Effector memory CD8-positive, alpha-beta T cell (primary cell): ENCODE measurements around the gene ENOX2.
A peak's percentile ranks its signal among the peaks of the same experiment; 100 is the strongest.

ENCODE experiments used
- ATAC-seq: fragments of 150-1000 bp; cut with Tn5 transposase; replicated peaks from 2 replicates; pipeline ENCODE4 v1.10.0; 2021; ENCODE audit warnings: mild to moderate bottlenecking, moderate library complexity
- DNase-seq, 3 experiments: peaks; one replicate each; pipeline ENCODE4 v3.0.0; 2021
- H3K27ac Mint-ChIP-seq, 2 donors: one replicate each; pipeline ENCODE4 v1.8.0; 2022; ENCODE audit warnings: mild to moderate bottlenecking in 2 of 2, mixed read lengths in 2 of 2, moderate library complexity in 2 of 2
- H3K27me3 Mint-ChIP-seq, 2 donors: one replicate each; pipeline ENCODE4 v1.8.0; 2022; ENCODE audit warnings: mixed read lengths in 2 of 2
- H3K36me3 Mint-ChIP-seq: one replicate; pipeline ENCODE4 v1.8.0; 2022; ENCODE audit warnings: mild to moderate bottlenecking, moderate library complexity, mixed read lengths; ENCODE audit not compliant: insufficient read depth
- H3K4me1 Mint-ChIP-seq, 2 donors: one replicate each; pipeline ENCODE4 v1.8.0; 2022; ENCODE audit warnings: low read depth in 2 of 2, mixed read lengths in 2 of 2
- H3K4me3 Mint-ChIP-seq, 2 donors: one replicate each; pipeline ENCODE4 v1.8.0; 2022; ENCODE audit warnings: mild to moderate bottlenecking in 2 of 2, mixed read lengths in 2 of 2, moderate library complexity in 2 of 2
- H3K9me3 Mint-ChIP-seq, 2 donors: one replicate each; pipeline ENCODE4 v1.8.0; 2022; ENCODE audit warnings: mixed read lengths in 2 of 2

Gene ENOX2

GRCh38 chrX:130902446-130902782 is 595 bp downstream of the ENOX2 start:
- Mint-ChIP-seq H3K27me3 (no peaks in the 10 kb centered on the region), H3K9me3 (no peaks in the 10 kb centered on the region), H3K36me3 (no peaks in the 10 kb centered on the region), H3K4me3 (no peak overlapping the region), H3K27ac (no peak overlapping the region), H3K4me1 (peaks cover 6 to 9% of the 10 kb centered on the region in 2 donors)
- no peak for DNase-seq
- ATAC-seq, result no peak

GRCh38 chrX:130896802-130897501 is 6.1 kb downstream of the ENOX2 start:
- Mint-ChIP-seq H3K36me3 (no peaks in the 10 kb centered on the region), H3K27me3 (no peaks in the 10 kb centered on the region), H3K4me3 (no peak overlapping the region), H3K27ac (no peak overlapping the region), H3K4me1 (peaks cover 2 to 10% of the 10 kb centered on the region in 2 donors), H3K9me3 (no peaks in the 10 kb centered on the region)
- DNase-seq (no peak), ATAC-seq (no peak)

GRCh38 chrX:130896026-130896425 is 7.0 kb downstream of the ENOX2 start:
- ATAC-seq (no peak), DNase-seq (no peak)
- Mint-ChIP-seq H3K4me3 (no peak overlapping the region), H3K27ac (no peak overlapping the region), H3K4me1 (peaks cover 0 to 6% of the 10 kb centered on the region in 2 donors), H3K36me3 (no peaks in the 10 kb centered on the region), H3K9me3 (no peaks in the 10 kb centered on the region), H3K27me3 (no peaks in the 10 kb centered on the region)

GRCh38 chrX:130895299-130895698 is 7.7 kb downstream of the ENOX2 start:
- no peaks in the 10 kb centered on the region for H3K36me3 Mint-ChIP-seq
- H3K27me3 Mint-ChIP-seq, result no peaks in the 10 kb centered on the region
- no peak for DNase-seq
- ATAC-seq, result no peak
- H3K9me3 Mint-ChIP-seq, result no peaks in the 10 kb centered on the region
- H3K4me1 Mint-ChIP-seq, result peaks cover under 1 to 6% of the 10 kb centered on the region in 2 donors
- H3K27ac Mint-ChIP-seq, result no peak overlapping the region
- H3K4me3 Mint-ChIP-seq, result no peak overlapping the region

GRCh38 chrX:130893356-130894085 is 9.5 kb downstream of the ENOX2 start:
- H3K27ac Mint-ChIP-seq, result no peak overlapping the region
- DNase-seq (no peak), ATAC-seq (no peak)
- H3K9me3 Mint-ChIP-seq, result no peaks in the 10 kb centered on the region
- H3K27me3 Mint-ChIP-seq, result no peaks in the 10 kb centered on the region
- H3K4me3 Mint-ChIP-seq, result no peak overlapping the region
- H3K4me1 Mint-ChIP-seq, result peaks cover 3 to 6% of the 10 kb centered on the region in 2 donors
- no peaks in the 10 kb centered on the region for H3K36me3 Mint-ChIP-seq

- no peak overlapping the region for H3K4me3 Mint-ChIP-seq
- no peak overlapping the region for H3K27ac Mint-ChIP-seq
- DNase-seq (no peak), ATAC-seq (no peak)
- no peaks in the 10 kb centered on the region for H3K9me3 Mint-ChIP-seq
- peaks cover 3 to 4% of the 10 kb centered on the region in 2 donors for H3K4me1 Mint-ChIP-seq
- H3K36me3 Mint-ChIP-seq, result no peaks in the 10 kb centered on the region
- H3K27me3 Mint-ChIP-seq, result no peaks in the 10 kb centered on the region
These were observed 15.6 kb downstream of the ENOX2 start for GRCh38 chrX:130887376-130887775.

- no peaks in the 10 kb centered on the region for H3K27me3 Mint-ChIP-seq
- peak overlapping the region in 1 of 2 donors; percentile 8 for H3K27ac Mint-ChIP-seq
- ATAC-seq (no peak), DNase-seq (no peak)
- H3K4me3 Mint-ChIP-seq, result peak overlapping the region in 1 of 2 donors; percentile 29
- H3K36me3 Mint-ChIP-seq, result no peaks in the 10 kb centered on the region
- H3K9me3 Mint-ChIP-seq, result no peaks in the 10 kb centered on the region
- peaks cover 3 to 4% of the 10 kb centered on the region in 2 donors for H3K4me1 Mint-ChIP-seq
These were observed 17.0 kb downstream of the ENOX2 start for GRCh38 chrX:130885996-130886395.

GRCh38 chrX:130885508-130885907 is 17.5 kb downstream of the ENOX2 start:
- H3K4me3 Mint-ChIP-seq, result no peak overlapping the region
- H3K27ac Mint-ChIP-seq, result peak overlapping the region in 1 of 2 donors; percentile 8
- H3K4me1 Mint-ChIP-seq, result peaks cover 3 to 4% of the 10 kb centered on the region in 2 donors
- H3K27me3 Mint-ChIP-seq, result no peaks in the 10 kb centered on the region
- H3K36me3 Mint-ChIP-seq, result no peaks in the 10 kb centered on the region
- ATAC-seq (no peak), DNase-seq (no peak)
- no peaks in the 10 kb centered on the region for H3K9me3 Mint-ChIP-seq

GRCh38 chrX:130884627-130885026 is 18.4 kb downstream of the ENOX2 start:
- DNase-seq (no peak), ATAC-seq (no peak)
- no peak overlapping the region for H3K27ac Mint-ChIP-seq
- no peaks in the 10 kb centered on the region for H3K36me3 Mint-ChIP-seq
- H3K9me3 Mint-ChIP-seq, result no peaks in the 10 kb centered on the region
- H3K27me3 Mint-ChIP-seq, result no peaks in the 10 kb centered on the region
- peaks cover 0 to 4% of the 10 kb centered on the region in 2 donors for H3K4me1 Mint-ChIP-seq
- H3K4me3 Mint-ChIP-seq, result no peak overlapping the region

- Mint-ChIP-seq H3K27me3 (no peaks in the 10 kb centered on the region), H3K9me3 (no peaks in the 10 kb centered on the region), H3K36me3 (no peaks in the 10 kb centered on the region), H3K4me3 (no peak overlapping the region), H3K4me1 (peaks cover 3 to 8% of the 10 kb centered on the region in 2 donors), H3K27ac (no peak overlapping the region)
- DNase-seq (no peak), ATAC-seq (no peak)
These were observed 23.1 kb downstream of the ENOX2 start for GRCh38 chrX:130879869-130880268.

GRCh38 chrX:130878350-130879341 is 24.4 kb downstream of the ENOX2 start:
- Mint-ChIP-seq H3K4me3 (no peak overlapping the region), H3K27me3 (no peaks in the 10 kb centered on the region), H3K9me3 (no peaks in the 10 kb centered on the region), H3K36me3 (no peaks in the 10 kb centered on the region), H3K27ac (no peak overlapping the region), H3K4me1 (peaks cover 3 to 11% of the 10 kb centered on the region in 2 donors)
- DNase-seq (no peak), ATAC-seq (no peak)

GRCh38 chrX:130877892-130878341 is 25.1 kb downstream of the ENOX2 start:
- Mint-ChIP-seq H3K27me3 (no peaks in the 10 kb centered on the region), H3K27ac (no peak overlapping the region), H3K4me3 (no peak overlapping the region), H3K36me3 (no peaks in the 10 kb centered on the region), H3K9me3 (no peaks in the 10 kb centered on the region), H3K4me1 (peaks cover 3 to 11% of the 10 kb centered on the region in 2 donors)
- no peak for DNase-seq
- ATAC-seq, result no peak

- H3K4me3 Mint-ChIP-seq, result no peak overlapping the region
- H3K4me1 Mint-ChIP-seq, result peaks cover 3 to 11% of the 10 kb centered on the region in 2 donors
- no peaks in the 10 kb centered on the region for H3K36me3 Mint-ChIP-seq
- no peaks in the 10 kb centered on the region for H3K27me3 Mint-ChIP-seq
- H3K9me3 Mint-ChIP-seq, result no peaks in the 10 kb centered on the region
- no peak overlapping the region for H3K27ac Mint-ChIP-seq
- ATAC-seq (no peak), DNase-seq (no peak)
These were observed 26.8 kb downstream of the ENOX2 start for GRCh38 chrX:130876226-130876625.
